ENCODE measurements around the gene NDUFS8. TPM values are rescaled to one million over a fixed set of nuclear protein-coding genes. Genes with fewer than 3 reads are reported as not detected.

The NDUFS8 gene
- total RNA-seq, 1 experiment from 2014 or later, result 221 TPM

DNA sequence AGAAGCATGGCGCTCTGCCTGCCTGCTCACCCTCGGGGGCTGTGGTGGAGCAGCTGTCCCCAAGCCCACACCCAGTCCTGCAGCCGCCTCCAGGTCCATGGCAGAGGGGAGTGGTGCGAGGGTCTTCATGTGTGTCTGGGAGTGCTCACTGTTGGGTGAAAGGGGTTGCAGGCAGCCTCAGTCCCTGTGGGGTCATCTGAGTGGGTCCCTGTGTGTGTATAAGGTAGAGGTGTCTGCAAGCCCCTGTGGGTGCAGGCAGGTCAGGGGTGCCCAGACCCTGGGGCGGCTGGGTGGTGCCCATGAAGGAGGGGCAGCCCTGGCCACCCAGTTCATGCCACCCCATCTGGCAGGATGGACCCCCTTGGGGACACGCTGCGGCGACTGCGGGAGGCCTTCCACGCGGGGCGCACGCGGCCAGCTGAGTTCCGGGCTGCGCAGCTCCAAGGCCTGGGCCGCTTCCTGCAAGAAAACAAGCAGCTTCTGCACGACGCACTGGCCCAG lies 15.5 kb upstream of the NDUFS8 start:
- ChIA-PET CTCF (interaction anchor here (1.3 kb wide), 2 partner anchors 10 to 21 kb away, joined by 3 to 5 read pairs; no protein-coding TSS in a partner anchor), POLR2A (no interaction called here)
- DNase-seq (ENCODE audit: low spot score) (no peak), ATAC-seq (no peak)
- Mint-ChIP-seq H3K4me1 (peaks cover 11% of the 10 kb centered on the region), H3K9me3 (no peaks in the 10 kb centered on the region), H3K27me3 (ENCODE audit: low read depth) (no peaks in the 10 kb centered on the region), H3K36me3 (no peaks in the 10 kb centered on the region), H3K4me3 (no peak overlapping the region), H3K27ac (no peak overlapping the region)
- TF ChIP-seq, protein P1, sequence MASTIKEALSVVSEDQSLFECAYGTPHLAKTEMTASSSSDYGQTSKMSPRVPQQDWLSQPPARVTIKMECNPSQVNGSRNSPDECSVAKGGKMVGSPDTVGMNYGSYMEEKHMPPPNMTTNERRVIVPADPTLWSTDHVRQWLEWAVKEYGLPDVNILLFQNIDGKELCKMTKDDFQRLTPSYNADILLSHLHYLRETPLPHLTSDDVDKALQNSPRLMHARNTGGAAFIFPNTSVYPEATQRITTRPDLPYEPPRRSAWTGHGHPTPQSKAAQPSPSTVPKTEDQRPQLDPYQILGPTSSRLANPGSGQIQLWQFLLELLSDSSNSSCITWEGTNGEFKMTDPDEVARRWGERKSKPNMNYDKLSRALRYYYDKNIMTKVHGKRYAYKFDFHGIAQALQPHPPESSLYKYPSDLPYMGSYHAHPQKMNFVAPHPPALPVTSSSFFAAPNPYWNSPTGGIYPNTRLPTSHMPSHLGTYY (CRISPR knock-in tag; IDR thresholded peaks at IDR 0.05), result no peak
- TF ChIP-seq FOXJ3 (CRISPR knock-in tag; IDR thresholded peaks at IDR 0.05; ENCODE audit: borderline replicate concordance) (no peak), GRHL2 (CRISPR knock-in tag; IDR thresholded peaks at IDR 0.05; ENCODE audit: insufficient replicate concordance, severe bottlenecking) (no peak), ZNF532 (CRISPR knock-in tag; IDR thresholded peaks at IDR 0.05; ENCODE audit: borderline replicate concordance) (no peak), ZBTB21 (CRISPR knock-in tag; IDR thresholded peaks at IDR 0.05; ENCODE audit: borderline replicate concordance) (no peak)

- H3K27me3 Mint-ChIP-seq (ENCODE audit: low read depth), result no peaks in the 10 kb centered on the region
- no peaks in the 10 kb centered on the region for H3K36me3 Mint-ChIP-seq
- ATAC-seq (no peak), DNase-seq (ENCODE audit: low spot score) (no peak)
- POLR2A ChIA-PET, result no interaction called here
- H3K9me3 Mint-ChIP-seq, result no peaks in the 10 kb centered on the region
- H3K4me3 Mint-ChIP-seq, result no peak overlapping the region
- no peak overlapping the region for H3K27ac Mint-ChIP-seq
- CTCF ChIA-PET, result no interaction called here
- TF ChIP-seq IRF2 (CRISPR knock-in tag; IDR thresholded peaks at IDR 0.05; ENCODE audit: borderline replicate concordance, low read depth) (no peak), ZNF263 (CRISPR knock-in tag; IDR thresholded peaks at IDR 0.05; ENCODE audit: low read depth) (no peak), NR3C1 (CRISPR knock-in tag; conservative IDR thresholded peaks at IDR 0.05; ENCODE audit: low read depth) (no peak), NFATC4 (CRISPR knock-in tag; IDR thresholded peaks at IDR 0.05) (no peak), ZNF423 (CRISPR knock-in tag; IDR thresholded peaks at IDR 0.05) (no peak), NR2C2 (CRISPR knock-in tag; IDR thresholded peaks at IDR 0.05) (no peak), ZNF232 (CRISPR knock-in tag; IDR thresholded peaks at IDR 0.05) (no peak), ATF1 (CRISPR knock-in tag; IDR thresholded peaks at IDR 0.05) (no peak)
- TF ChIP-seq, protein P2, sequence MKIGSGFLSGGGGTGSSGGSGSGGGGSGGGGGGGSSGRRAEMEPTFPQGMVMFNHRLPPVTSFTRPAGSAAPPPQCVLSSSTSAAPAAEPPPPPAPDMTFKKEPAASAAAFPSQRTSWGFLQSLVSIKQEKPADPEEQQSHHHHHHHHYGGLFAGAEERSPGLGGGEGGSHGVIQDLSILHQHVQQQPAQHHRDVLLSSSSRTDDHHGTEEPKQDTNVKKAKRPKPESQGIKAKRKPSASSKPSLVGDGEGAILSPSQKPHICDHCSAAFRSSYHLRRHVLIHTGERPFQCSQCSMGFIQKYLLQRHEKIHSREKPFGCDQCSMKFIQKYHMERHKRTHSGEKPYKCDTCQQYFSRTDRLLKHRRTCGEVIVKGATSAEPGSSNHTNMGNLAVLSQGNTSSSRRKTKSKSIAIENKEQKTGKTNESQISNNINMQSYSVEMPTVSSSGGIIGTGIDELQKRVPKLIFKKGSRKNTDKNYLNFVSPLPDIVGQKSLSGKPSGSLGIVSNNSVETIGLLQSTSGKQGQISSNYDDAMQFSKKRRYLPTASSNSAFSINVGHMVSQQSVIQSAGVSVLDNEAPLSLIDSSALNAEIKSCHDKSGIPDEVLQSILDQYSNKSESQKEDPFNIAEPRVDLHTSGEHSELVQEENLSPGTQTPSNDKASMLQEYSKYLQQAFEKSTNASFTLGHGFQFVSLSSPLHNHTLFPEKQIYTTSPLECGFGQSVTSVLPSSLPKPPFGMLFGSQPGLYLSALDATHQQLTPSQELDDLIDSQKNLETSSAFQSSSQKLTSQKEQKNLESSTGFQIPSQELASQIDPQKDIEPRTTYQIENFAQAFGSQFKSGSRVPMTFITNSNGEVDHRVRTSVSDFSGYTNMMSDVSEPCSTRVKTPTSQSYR (CRISPR knock-in tag; IDR thresholded peaks at IDR 0.05), result no peak
- TF ChIP-seq, protein P3, sequence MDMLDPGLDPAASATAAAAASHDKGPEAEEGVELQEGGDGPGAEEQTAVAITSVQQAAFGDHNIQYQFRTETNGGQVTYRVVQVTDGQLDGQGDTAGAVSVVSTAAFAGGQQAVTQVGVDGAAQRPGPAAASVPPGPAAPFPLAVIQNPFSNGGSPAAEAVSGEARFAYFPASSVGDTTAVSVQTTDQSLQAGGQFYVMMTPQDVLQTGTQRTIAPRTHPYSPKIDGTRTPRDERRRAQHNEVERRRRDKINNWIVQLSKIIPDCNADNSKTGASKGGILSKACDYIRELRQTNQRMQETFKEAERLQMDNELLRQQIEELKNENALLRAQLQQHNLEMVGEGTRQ (CRISPR knock-in tag; IDR thresholded peaks at IDR 0.05), result no peak
- peaks cover 8% of the 10 kb centered on the region for H3K4me1 Mint-ChIP-seq
Measured at GRCh38 chr11:68015467-68015866, 15.0 kb upstream of the NDUFS8 start.

Measured in WTC11 (cell line).